IPS DF 19.7 (cell line): ENCODE results near the gene UQCC3.
"Not testable (repeated sequence)": the region's sequence is repeated elsewhere in the genome, so short reads cannot be mapped to it uniquely, and the experiment has no call there.

Experiments
- DNase-seq: peaks from one replicate; pipeline ENCODE4 v3.0.0-alpha.2; 2013; ENCODE audit warnings: low read depth, low spot score

UQCC3 gene

DNA sequence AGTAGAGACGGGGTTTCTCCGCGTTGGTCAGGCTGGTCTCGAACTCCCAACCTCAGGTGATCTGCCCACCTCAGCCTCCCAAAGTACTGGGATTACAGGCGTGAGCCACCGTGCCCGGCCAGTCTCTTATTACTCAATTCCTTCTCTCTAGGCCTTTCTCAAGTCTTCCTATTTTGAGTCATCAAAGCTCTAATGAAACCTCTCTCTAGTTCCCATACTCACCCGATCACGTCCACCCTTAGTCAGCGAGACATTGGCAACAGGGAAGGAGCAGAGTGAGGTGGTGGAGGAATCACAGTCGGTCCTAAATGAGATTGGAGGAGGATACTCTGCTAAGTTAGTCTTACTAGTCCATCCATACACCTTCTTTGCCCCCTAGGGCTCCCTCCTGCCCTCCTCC, 30.8 kb downstream of the UQCC3 start:
- no peak for DNase-seq

DNA sequence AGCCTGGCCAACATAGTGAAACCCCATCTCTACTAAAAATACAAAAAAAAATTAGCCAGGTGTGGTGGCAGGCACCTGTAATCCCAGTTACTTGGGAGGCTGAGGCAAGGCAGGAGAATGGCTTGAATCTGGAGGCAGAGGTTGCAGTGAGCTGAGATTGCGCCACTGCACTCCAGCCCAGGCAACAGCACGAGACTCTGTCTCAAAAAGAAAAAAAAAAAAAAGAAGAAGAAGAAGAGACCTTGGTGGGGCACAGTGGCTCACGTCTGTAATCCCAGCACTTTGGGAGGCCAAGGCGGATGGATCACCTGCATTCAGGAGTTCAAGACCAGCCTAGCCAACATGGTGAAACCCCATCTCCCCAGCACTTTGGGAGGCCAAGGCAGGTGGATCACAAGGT, 32.4 kb downstream of the UQCC3 start:
- DNase-seq: not testable (repeated sequence)

DNA sequence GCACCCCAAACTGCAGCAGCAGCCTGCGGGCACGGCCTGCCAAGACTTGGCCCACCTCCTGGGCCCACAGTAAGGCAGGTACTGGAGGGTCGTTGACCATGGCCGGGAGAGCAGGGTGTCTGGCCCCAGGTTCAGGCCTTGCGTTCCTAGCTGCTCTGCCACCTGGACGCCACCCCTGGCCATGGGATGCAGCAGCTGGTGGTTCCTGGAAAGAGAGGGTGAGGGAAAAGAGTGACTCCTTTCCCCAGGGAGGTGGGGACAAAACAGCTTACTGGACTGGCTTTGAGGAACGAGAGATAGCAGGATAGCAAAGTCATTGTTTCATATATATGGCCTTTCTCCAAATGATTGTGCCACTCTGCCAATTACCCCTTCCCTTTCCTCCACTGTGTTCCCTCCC, 33.9 kb downstream of the UQCC3 start:
- no peak for DNase-seq

DNA sequence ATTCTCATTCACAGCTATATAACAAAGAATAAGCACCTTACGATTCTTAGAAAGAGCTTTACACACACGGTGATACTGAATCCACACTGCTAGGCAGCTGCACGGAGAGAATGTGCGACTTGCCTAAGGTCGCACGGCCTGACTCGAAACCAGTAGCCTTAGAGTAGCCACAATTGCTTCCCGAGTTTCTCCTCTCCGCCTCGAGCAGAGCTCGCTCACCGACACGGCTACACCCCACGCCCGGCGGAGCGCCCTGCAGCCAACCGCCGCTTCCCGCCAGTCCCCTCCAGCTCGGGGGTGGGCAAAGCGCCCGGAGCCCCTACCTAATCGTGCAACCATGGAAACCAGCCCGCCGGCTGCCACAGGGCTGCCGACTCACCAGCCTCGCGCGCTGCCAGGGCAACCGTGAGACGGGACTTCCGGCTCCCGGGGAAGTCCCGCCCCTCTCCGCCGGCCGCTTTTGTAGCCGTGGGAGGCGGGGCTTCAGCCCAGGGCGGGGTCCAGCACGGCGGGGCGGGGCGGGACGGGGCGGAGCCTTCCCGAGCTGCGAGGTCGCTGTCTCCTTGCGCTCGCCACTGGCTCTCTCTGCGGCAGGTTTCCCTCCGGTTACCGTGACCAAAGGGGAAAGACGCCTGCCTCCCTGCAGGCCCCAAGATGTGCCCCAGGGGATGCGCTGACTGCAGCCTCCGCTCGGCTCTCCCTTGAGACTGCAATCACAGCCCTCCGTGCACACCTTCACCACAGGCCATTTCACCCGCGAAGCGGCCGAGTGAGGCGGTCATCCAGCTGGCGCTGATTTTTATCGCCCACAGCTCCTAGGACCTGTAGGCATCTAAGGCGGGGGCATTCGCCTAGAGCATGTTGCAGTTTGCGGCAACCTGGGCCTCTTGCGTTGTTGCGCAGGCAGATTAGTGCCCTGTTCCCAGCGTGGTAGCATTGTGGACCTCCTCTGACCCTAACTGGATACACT, 34.7 kb downstream of the UQCC3 start:
- no peak for DNase-seq

DNA sequence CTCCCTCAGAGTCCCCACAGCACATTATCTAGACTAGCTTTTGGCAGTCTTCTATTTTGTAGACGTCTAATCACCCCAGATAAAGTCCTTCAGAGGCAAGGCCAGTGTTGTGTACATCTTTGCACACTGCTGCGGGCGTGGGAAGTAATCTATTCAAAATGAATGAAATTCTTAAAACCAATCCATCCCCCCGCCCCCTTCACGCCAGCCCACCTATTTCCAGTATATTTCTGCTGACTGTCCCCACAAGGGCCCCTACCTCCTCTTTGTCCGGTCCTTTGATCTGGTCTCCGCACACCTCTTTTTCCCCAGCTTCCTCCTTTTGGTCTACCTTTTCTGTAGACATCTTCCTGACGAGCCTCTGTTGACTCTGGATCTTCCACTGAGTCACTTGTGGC, 35.4 kb downstream of the UQCC3 start:
- no peak for DNase-seq

DNA sequence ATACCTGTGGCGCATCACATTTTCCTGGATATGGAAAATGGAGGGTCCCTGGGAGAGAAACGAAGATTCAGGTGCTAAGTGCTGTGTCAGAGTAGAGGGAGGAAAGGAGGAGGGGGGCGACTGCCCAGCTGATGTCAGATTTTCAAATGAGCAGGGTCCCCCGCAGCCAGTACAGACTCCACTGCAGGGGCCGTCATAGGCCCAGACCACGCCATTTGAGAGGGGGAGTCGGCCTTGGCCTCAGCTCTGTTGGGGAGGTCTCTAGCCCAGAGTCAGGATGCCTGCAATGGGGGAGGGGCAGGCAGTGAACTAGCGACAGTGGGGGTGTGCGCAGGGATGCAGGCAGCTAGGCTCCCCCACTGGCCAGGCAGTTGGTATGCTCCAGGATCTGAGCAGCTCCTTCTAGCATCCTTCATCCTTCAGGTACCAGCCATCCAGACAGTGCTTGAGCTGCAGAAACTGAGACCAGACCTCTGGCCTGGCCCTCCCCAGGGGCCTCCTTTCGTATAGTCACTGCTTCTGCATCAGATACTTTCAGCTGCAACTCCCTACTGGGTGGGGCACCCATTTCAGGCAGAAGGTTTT, 35.9 kb downstream of the UQCC3 start, which contains the start of the genes BSCL2 and GNG3:
Gene BSCL2 (minus strand): TSS at position 148 of the 585 bp plus-strand sequence. CDS start 229 bp downstream, outside the sequence.
Gene GNG3 (plus strand): TSS at position 400 of the 585 bp plus-strand sequence. CDS start 620 bp downstream, outside the sequence.
- DNase-seq: peak; percentile 95

DNA sequence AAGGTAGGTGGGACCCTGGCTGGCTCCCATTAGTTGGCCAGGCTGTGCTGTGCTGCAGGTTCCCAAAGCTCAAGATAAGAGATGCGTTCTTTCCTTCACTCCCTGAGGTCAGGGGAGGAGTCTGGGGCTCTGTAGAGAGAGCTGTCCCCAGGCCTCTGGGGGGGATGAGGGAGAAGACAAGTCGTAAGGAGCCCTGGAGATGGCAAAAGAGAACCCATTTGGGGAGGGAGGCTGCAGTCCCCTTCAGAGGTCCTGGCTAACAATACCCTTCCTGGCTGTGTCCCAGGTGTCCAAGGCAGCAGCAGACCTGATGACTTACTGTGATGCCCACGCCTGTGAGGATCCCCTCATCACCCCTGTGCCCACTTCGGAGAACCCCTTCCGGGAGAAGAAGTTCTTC, 36.9 kb downstream of the UQCC3 start:
- DNase-seq: no peak

DNA sequence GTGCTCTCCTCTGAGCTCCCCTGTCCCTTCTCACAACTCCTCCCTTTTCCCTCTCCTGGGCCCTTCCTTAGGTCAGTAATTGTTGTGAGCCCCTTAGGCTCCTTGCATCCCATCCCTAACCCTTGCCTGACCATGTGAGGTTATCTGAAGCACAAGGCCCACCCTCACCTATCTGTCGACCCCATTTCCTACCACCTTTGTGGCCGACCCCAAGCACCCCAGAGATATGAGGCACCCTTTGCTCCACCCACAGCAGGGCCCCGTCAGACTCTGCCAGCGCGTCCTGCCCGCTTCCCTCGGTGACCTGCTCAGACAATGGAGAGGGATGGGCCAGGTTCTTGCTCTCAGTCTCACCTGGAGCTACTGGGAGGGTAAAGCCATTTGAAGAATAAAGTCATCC, 37.3 kb downstream of the UQCC3 start:
- no peak for DNase-seq

DNA sequence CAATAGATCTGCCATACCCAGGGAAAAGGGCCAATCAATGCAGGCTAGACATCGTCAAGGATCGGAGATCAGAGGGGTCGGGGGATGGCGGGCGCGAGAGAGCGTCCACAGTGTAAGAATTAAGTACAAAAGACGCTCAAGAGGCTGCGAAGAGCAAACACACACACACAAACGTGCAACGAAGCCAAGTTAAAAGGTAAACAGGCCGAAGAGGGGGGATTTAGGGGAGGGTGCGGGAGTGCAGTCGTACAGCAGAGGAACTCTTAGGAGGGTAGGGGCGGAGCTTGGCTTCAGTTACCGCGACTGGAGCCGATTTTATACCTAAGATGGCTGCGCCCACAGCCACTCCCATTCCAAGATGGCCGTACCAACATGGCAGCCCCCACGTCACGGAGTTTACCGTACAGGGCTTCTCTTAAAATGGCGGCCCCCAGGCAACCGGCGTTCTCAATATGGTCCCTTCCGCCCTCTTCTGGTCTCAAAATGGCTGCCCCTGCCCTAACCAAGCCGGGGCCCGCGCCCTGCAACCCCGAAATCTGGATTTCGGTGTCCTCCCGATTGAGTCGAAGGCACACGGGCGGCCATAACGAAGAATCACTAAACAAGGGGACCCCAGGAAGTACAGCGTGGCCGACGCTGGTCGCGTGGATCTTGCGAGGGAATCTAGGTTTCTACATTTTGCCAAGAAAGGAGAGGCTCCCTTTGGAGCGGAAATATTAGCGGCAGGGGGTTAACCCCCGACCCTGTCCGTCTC, 38.0 kb downstream of the UQCC3 start:
- DNase-seq: peak; percentile 93

DNA sequence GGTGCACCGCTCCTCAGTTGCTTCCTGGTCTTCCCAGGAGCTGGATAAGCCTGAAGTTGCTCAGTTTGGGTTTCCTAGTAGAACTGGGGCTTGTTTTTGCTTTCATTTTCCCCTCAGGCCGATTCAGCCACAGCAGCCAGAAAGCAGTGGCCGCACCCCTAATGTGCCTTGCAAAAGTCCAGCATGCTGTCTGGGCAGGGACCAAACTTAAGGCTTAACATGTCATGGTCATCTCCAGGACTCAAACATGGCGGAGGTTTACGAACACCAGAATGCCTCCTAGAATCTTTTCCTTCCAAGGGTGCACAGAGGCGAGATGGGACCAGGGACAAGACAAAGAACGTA, 38.5 kb downstream of the UQCC3 start:
- DNase-seq: no peak

DNA sequence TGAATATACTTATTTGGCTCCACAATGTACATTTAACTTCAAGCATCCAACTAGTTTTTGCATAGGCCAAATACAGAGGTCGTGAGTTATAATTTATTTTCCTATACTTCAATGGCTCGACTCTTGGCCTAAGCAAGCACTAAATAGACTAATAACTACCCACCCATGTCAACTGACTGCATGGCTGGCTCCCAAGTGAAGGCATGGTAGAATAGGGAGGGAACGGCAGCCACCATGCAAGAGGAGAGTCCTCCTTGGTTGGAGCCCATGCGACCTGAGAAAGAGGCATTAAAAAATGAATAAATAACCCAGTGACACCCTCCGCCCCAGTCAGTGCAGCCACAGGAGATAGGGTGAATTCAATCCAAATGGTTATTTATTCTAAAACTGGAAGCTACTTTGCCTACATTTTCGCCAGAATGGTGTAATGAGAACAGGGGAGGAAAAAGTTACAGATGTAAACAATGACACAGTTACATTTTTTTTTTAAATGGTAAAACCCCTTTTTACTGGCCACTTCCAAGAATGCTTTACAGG, 40.9 kb downstream of the UQCC3 start:
- DNase-seq: no peak

DNA sequence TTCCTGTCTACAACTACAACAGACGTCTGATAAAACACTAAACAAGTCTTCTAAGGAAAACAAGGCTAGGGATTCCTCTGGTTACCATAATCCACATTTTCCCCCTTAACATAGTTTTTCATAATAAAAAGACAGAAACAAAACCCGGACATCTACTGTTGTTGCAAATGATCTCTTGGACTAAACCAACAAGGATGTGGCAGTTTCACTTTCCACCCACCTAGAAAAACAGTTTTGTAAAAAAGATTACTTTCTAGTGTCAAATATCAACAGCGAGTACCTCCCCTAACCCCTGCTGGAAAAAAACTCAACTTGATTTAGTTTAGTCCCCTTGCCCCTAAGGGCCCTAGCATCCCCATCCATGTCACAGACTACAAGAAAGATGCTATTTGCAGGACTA, 41.4 kb downstream of the UQCC3 start:
- DNase-seq: no peak

DNA sequence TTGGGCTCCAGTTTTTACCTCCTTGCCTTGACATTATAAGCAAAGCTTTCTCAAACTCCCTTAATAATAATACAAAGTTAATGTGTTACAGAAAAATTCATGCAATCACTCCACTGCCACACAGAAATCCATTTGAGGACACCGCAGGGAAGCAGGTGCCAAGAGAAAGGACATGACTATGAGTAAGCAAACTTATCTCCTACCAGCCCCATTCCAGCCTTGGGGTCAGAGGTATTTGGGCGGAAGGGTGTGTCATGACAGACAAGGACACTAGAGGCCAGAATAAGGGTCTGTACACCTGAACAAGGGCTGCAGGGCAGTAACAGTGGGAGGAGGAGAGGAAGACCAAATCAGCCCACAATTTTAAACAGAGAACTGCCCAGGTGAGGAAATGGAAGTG, 41.9 kb downstream of the UQCC3 start:
- no peak for DNase-seq

DNA sequence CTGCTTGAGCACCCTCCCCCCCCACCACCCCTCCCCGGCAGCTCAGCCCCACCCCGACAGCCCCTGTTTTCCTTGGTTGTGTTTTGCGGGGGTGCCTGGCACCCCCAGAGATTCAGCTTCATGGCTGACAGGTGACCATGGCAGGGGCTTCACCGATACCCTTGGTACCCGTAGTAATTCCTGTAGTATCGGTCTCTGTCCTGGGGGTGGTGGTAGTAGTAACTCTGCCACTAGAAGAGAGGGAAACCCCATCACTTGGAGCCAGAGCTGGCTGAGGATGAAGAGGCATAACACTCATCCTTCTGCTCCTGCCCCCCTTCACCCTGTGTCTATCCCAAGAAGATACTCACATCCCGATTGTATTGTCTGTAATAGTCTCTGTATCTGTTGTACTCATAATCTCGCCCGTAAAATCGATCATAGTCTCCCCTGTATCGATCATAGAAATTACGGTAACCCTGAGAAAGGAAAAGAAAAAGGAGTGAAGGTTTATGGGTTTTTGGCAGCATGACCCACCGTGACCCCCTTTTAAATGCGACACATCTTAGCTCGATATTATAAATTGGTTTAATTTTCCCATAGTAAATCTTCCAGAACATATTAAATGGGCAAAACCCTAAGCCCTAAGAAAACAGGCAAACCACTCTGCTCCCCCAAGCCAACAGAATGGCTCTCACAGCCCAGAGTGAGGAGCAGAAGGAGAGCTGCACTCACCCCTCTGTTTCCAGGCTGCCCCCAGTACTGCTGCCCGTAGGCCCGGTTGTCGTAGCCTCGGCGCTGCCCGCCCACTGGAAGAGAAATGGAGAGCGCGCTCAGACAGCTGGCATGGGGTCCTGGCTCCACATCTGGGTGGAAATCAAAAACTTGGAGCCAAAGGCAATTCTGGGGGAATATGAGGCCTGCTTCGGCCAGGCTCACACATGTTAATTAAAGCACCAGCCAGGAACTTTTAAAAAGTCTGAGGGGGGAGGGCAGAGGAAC, 44.0 kb downstream of the UQCC3 start:
- DNase-seq: no peak

DNA sequence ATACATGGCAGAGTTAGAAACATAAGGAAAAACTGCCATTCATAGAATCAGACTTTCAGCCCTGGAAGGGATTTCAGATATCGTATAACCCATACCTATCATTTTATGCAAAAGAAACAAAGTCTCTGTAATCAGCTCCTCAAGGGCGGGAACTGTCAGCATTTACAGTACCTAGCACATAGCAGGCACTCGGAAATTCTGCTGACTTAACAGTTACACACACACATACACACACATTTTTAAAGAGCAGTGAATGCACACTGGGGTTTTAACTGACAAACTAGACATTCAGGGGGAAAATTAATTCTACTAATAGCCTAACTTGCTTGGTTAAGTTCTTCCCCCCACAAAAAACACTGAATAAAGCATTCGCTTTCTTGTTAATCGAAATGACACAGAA, 44.7 kb downstream of the UQCC3 start:
- no peak for DNase-seq

DNA sequence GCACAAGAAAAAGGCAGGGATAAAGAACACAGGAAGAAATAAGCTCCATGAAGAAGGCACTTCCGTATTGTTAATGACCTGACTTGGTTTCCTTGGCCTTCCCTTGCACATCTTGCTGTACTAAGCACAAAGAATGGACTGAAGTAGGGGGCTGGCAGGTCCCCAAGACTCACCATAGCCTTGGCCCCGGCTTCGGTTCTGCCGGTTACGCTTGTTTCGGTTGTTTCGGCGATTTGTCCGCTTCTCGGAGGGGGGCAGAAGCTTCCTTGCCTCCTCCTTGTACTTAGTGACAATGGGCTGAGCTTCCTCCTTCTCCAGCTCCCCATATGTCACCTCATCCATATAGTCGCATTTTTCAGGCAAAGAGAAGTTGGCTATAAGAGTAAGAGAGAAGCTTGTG, 45.3 kb downstream of the UQCC3 start:
- no peak for DNase-seq

DNA sequence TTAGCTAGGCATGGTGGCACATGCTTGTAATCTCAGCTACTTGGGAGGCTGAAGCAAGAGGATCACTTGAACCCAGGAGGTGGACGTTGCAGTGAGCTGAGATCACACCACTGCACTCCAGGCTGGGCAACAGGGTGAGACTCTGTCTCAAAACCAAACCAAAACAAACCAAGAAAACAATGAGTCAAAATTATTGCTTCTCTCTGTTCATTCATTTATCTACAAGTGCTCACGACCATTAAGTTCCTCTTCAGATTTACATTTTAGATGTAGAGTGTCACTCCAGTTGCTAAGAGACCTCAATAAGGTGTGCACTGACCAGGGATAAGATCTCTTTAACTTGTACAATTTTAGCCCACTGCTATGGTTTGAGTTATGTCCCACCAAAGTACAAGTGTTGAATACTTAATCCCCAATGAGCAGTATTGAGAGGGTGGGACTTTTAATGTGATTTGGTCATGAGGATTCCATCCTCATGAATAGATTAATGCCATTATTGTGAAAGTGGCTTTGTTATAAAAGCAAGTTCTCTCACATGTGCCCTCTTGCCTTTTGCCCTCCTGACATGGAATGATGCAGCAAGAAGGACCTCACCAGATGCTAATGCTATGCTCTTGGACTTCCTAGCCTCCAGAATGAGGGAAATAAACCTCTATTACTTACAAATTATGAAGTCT, 48.0 kb downstream of the UQCC3 start:
- no peak for DNase-seq

DNA sequence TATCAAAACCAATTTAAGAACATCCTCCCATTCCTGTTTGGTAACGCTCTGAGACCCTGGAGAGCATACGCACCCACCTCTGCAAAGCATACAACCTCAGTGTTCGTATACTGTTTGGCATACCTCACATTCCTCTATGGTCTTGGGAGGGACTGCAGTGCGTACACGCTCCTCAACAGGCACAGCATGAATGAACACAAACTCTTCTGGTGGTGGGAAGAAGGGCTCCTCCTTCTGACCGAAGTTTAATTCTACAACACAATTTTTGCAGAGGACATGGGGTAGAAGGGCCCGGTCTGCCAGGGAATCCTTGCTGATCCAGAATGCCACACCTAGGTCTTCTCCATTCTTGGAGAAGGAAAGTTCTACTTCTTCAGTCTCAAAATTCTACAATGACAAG, 50.5 kb downstream of the UQCC3 start:
- no peak for DNase-seq
